Gastrocnemius medialis (tissue), 4 donors: ENCODE measurements around the gene MDM2.

ENCODE experiments used
- CTCF ChIP-seq, 5 experiments: fragments of 450-650 bp in 3 of 5; fragments of 200-600 bp in 2 of 5; sonication (generic) in 2 of 5; IDR thresholded peaks in 4 of 5; conservative IDR thresholded peaks in 1 of 5; 1 replicate in 4 of 5; 2 replicates in 1 of 5; pipeline ENCODE4 v1.5.1; 2016 to 2019; ENCODE audit warnings: antibody characterized with exemption in 5 of 5, mild to moderate bottlenecking in 3 of 5, moderate library complexity in 3 of 5
- POLR2A ChIP-seq, 2 donors: fragments of 450-650 bp; IDR thresholded peaks; one replicate each; pipeline ENCODE4 v1.6.1; 2017; ENCODE audit warnings: antibody characterized with exemption in 2 of 2, mild to moderate bottlenecking in 2 of 2, moderate library complexity in 2 of 2

GRCh38 chr12:68899251-68899771 is 91.3 kb downstream of the MDM2 start:
- TF ChIP-seq POLR2A (IDR thresholded peaks at IDR 0.05) (no peak), CTCF (IDR thresholded peaks at IDR 0.05 in 4 of 5, conservative IDR thresholded peaks at IDR 0.05 in 1 of 5) (no peak)
